KBM-7 (cell line): Measurements from ENCODE around the gene RRAS2.

Source experiments
- DNase-seq: peaks from one replicate; pipeline ENCODE4 v3.0.0-alpha.2; 2015
- in situ Hi-C: fragments of 300-500 bp; cut with MboI; formaldehyde crosslinking; loops from 2 replicates; pipeline ENCODE4 v1.14.3; 2020; ENCODE audit warnings: low sequenced_read_pairs, low pct_unique_long_range_greater_than_20kb, mixed read lengths

The RRAS2 gene

GRCh38 chr11:14242733-14243132 lies 116.2 kb downstream of the RRAS2 start:
- in situ Hi-C loops = loop anchor here (25.0 kb wide), 2 partner anchors 280 to 455 kb away; partner anchors contain the start of gene SPON1
- DNase-seq = no peak

- in situ Hi-C loops = loop anchor here (25.0 kb wide), 2 partner anchors 280 to 455 kb away; partner anchors contain the start of gene SPON1
- no peak for DNase-seq
Measured at GRCh38 chr11:14242187-14242586, 116.8 kb downstream of the RRAS2 start.

GRCh38 chr11:14240951-14241350 lies 118.0 kb downstream of the RRAS2 start:
- in situ Hi-C loops = loop anchor here (25.0 kb wide), 2 partner anchors 279 to 454 kb away; partner anchors contain the start of gene SPON1
- no peak for DNase-seq

GRCh38 chr11:14240221-14240620 lies 118.8 kb downstream of the RRAS2 start:
- DNase-seq = no peak
- in situ Hi-C loops = loop anchor here (25.0 kb wide), 2 partner anchors 278 to 453 kb away; partner anchors contain the start of gene SPON1

- in situ Hi-C loops = loop anchor here (25.0 kb wide), 2 partner anchors 275 to 450 kb away; partner anchors contain the start of gene SPON1
- DNase-seq = no peak
Measured at GRCh38 chr11:14237444-14237961, 121.5 kb downstream of the RRAS2 start.

GRCh38 chr11:14235701-14236100 lies 123.3 kb downstream of the RRAS2 start:
- no peak for DNase-seq
- in situ Hi-C loops = loop anchor here (25.0 kb wide), 2 partner anchors 273 to 448 kb away; partner anchors contain the start of gene SPON1

- in situ Hi-C loops = loop anchor here (25.0 kb wide), 2 partner anchors 272 to 447 kb away; partner anchors contain the start of gene SPON1
Measured at GRCh38 chr11:14234446-14234845, 124.5 kb downstream of the RRAS2 start.

GRCh38 chr11:14232652-14233051 lies 126.3 kb downstream of the RRAS2 start:
- DNase-seq = peak; percentile 16
- in situ Hi-C loops = loop anchor here (25.0 kb wide), 2 partner anchors 270 to 445 kb away; partner anchors contain the start of gene SPON1

More at GRCh38 chr11:14234446-14234845, 124.5 kb downstream of the RRAS2 start:
- DNase-seq = no peak

- in situ Hi-C loops = loop anchor here (25.0 kb wide), 2 partner anchors 268 to 443 kb away; partner anchors contain the start of gene SPON1
- DNase-seq = no peak
Measured at GRCh38 chr11:14230407-14230806, 128.6 kb downstream of the RRAS2 start.

GRCh38 chr11:14229472-14229871 lies 129.5 kb downstream of the RRAS2 start:
- in situ Hi-C loops = loop anchor here (25.0 kb wide), 2 partner anchors 267 to 442 kb away; partner anchors contain the start of gene SPON1
- DNase-seq = no peak

- in situ Hi-C loops = loop anchor here (25.0 kb wide), 2 partner anchors 266 to 441 kb away; partner anchors contain the start of gene SPON1
- DNase-seq = no peak
Measured at GRCh38 chr11:14228356-14228755, 130.6 kb downstream of the RRAS2 start.
